ENCODE measurements around the gene NELL1.

Gene NELL1

DNA sequence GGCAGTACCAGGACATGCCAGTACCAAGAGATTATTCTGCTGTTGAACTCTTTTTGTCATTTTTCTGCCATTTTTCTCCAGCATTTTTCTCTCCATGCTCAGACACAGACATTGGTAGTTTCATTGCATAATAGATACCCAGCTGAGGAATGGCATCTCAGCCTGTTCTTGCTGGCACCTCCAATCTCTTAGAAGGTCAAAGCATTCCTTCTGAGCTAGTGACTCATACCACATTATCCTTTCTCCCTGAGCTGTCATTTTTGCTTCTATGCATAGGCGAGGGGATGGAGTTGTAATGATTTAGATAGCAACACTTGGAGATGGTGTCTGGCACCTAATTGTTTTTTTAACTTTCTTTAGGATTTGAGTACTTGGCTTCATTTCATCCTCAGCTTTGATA is 321.1 kb downstream of the NELL1 start:
- DNase-seq = no peak

DNA sequence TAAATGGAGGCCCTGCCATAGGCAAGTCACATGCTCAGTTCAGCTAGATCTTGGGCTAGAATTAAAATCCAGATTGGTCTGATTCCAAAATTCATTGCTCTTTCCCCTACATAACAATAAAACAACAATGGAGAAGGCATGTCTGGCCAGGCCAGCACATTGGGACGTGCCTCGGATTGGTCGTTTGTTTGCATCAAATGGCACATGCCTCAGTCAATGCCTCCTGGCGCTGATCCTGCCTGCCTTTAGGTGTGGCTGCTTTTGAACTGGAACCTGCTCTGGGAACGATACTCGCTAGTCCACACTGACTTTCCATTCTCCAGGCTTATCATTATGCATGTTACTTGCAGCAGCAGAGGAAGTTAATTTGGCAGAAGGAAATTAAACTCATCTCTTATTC is 322.1 kb downstream of the NELL1 start:
- DNase-seq = no peak

DNA sequence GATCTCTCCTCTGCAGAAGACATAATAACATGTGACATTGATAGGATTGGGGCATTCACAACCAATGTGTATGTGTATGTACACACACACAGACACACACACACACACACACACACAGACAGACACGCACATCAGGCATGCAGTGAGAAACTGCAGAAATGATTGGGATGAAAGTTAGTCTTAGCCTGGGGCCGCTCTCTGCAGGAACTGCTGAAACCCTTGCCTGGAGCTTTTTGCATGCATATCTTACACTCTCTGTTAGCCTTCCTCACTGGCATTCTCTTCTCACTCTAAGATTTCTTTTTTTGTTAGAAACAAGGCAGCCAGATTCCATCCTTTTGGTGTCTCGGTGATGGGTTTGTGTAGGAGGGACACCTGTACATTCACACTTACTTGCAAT is 337.9 kb downstream of the NELL1 start:
- no peak for DNase-seq

DNA sequence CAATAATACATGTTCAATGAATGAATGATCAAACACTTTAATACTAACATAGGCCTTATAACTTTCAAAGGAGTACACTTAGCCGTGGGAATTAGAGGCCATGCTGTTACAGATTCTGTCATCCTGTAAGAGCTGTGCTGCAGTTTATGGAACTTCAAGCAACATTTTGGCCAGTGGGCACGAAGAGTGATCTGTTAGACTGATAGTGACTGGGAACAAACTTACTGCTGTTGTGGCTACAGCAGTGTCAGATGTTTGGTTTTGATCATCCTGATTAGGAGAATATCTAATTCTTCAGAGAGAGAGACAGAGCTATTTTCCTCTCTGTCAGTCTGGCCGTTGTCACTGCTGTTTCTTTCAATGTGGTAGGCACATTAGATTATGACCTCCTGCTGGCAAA is 348.9 kb downstream of the NELL1 start:
- no peak for DNase-seq

DNA sequence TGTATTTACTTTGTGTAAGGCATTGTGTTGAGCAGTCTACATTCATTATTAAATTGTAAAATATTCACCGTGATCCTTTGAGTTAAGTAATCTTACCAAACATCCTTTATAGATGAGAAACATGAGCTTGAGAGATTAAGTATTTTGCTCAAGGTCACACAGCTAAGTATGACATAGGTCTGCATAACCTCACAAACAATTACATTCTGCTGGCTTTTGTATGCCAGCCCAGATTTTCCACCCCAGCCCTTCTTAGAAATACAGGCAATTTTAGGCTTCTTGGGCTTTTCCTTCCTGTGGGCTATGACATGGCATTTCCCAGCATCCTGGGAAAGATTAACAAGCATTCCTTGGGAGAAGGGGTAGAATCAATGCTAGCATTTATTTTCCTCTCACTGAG is 357.3 kb downstream of the NELL1 start:
- no peak for DNase-seq

DNA sequence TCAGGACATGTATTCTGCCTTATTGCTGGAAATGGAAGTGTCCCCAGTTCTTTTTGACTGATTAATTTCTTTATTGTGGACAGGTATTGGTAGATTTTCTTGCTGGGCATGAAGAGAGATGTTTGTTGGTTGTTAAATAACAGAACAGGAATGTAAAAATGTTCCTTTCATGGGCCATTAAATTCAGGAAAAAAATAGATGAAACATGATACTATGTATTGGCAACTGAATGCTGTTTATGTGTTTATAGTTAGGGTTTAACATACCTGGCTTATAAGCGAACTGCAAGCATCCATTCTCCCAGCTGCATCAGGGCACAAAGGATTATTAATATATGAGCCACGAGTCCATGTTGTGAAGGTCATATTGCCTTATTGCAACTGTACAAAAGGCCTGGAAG is 368.5 kb downstream of the NELL1 start:
- no peak for DNase-seq

DNA sequence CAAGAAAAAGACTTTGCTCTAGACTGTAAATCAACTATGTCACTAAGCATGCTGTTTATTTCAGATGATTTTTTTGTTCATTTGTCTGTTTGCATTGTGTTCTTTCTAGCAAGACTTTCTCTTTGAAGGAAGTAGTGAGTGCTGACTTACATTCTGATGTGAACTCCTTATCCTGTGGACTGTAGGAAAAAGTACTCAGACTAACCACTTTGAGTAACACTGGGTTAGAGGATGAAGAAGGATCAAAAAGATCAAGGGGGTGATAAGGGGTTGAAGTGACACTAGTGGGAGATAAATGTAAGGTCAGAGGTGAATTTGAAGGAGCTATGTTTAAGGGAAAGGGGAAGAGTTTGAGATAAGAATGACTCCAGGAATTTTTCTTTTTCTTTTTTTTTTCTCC is 369.4 kb downstream of the NELL1 start:
- no peak for DNase-seq

DNA sequence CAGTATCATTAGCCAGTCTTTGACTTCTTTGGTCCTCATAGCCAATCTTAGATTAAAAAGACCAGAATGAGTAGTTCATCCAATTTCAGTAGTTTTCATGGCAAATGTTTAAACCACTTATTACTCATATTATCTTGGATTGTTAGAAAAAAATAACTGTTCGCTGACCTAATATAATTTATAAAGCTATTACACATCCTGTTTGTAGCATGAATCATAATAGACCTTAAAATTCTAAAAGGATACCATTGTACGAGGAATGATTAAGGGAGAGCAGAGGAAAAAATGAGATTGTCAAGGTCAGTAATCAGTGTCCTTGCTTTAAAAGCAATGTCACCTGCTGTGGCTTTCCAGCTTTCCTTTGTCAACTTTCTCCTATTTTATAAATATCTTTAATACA is 371.2 kb downstream of the NELL1 start:
- DNase-seq = no peak

DNA sequence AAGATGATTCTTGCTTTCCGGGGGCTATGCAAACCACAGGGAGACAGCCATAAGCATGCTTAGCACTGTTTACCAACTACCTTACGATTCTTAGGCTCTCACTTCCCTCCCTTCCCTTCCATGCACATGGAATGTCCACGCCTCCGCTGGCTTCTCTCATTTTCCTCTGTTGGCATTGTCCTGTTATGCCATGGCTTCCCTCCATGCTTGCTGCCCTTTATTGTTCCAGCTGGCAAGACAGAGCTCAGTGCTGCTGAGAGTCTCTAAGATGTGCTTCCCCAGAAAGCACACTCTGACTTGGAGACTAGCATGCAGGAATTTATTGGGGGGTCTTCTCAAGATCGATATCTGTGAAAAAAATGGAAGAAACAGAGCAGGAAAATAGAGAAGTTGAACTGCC is 379.2 kb downstream of the NELL1 start:
- no peak for DNase-seq

DNA sequence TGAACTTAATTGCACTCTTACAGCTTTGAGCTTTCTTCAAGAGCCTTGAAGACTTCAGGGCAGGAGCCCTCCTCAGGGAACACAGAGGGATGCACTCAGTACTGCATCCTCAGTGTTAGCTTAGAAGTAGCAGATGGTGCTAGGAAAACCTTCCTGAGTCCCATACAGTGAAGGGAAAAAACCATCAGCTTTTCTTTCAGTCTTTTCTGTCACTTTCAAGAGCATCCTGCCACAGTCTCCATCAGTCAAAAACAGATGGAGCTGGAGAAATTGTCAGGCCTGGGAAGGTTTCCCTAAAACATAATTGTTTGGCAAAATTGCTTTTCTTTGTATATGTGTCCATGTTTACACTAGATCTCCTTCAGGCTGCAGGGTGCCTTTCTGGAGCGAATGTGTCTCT is 384.1 kb downstream of the NELL1 start:
- no peak for DNase-seq

DNA sequence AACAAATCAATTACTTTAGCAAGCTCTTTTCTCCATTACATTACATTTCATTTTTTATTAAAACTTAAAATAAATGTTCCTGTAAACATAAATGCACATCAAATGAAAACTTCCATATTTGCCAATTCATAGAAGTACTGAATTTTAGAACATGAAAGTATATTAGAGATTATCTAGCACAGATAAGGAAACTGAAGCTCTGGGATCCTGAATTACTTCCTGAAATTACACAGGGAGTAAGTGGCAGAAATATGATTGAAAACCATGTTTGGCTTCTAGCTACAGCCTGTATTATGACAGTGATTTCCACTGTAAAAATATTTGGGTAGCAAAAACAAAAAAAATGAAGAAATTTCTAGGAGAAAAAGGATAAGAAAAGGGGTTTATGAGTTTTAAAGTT is 387.3 kb downstream of the NELL1 start:
- no peak for DNase-seq

DNA sequence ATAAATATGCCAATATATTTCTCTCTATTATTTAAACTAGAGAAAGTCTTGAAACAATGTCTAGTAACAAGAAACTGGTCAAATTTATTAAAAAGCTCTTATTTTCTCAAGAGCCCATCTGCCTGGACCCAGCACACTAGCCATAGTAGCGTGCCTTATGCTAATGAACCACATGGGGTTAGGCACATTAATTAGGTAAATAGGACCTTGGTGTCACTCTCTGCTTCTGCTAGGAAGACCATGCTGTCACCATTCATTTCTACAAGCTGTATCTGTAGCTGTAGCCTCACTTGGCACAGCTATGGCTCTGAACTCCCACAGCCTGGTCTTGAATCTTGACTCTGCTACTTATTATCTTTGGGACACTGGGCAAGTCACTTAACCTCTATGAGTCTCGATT is 390.5 kb downstream of the NELL1 start:
- DNase-seq = no peak

DNA sequence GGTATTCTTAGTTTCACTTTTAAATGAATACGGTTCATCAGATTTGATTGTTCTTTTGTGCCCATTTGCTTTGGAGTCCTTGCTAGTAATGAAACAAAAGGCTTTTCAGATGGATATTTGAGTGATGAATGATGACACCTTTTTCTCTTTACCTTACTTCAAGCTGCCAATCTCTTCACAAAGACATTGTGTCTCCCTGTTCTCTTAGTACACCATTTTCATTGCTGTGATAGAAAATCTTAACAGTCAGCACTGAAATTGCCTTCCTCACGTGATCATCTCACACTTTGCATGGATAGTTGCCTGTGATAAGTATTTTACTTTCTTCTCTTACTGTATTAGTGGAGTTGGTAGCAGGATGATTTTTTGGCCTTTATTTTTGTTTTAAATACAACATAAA is 396.6 kb downstream of the NELL1 start:
- DNase-seq = no peak

DNA sequence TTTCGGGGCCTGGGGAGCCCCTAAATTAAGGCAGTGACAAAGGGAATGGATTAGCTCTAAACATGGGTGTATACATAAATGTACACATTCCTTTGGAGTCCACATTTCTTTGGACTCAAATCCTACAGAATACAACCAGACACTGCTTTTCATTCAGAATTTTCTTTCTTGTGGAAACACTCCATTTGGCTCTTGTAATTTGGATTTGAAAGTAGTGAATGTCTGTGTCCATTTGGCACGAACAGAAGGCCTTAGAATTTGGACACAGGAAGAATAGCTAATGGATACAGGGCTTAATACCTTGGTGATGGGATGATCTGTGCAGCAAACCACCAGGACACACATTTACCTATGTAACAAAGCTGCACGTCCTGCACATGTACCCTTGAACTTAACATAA is 399.5 kb downstream of the NELL1 start:
- DNase-seq = no peak

DNA sequence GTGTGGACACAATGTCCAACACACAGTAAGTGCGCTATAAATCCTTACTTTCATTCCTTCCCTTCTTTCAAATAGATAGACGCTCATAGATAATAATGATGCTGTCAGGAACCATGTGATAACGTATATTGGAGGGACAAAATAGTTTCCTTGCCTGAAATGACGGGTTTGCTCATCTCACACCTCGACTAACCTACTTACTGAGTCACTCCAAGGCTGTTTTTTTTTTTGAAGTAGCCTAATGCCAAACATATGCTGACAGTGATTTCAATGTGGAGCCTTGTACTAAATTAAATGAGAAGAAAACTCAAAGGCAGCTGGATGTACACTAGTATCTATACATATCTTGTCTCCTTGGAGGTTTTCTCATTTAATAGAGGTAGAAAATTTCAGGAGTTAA is 400.5 kb downstream of the NELL1 start:
- DNase-seq = no peak

DNA sequence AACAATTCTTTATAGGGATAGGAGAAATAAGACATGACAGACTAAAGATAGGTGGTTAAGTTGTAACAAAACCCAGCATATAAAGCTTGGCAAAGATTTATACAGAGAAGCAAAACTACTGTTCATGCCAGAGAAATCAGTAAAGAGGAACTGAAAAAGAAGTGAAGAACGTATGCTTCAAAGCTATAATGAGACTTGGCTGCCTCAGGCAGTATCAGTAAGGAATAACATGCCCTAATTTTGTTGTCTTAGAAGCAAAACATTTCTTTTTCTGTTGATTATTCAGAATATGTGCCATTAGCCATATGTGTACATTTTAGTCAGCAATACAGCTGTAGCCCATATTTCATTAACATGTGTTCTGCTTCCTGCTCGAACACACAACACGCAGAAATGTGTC is 403.2 kb downstream of the NELL1 start:
- DNase-seq = no peak

DNA sequence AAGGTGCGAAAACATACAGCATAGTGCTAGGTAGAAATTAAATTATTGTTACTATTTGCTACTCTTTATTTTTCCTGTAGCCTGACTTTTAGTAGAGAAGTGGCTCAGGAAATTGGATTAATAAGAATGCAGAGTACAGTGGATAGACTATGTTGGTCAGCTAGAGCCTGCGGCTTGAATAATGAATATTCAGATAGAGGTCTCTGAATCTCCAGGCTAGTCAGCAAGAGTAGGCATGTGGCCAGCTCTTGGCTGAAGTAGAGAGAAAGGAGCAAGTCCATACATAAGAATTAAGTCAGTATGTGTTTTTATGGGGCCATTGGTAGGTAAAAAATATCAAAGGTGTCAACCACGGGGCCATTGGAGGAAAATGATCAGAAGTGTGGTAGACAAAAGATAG is 413.5 kb downstream of the NELL1 start:
- DNase-seq = no peak

DNA sequence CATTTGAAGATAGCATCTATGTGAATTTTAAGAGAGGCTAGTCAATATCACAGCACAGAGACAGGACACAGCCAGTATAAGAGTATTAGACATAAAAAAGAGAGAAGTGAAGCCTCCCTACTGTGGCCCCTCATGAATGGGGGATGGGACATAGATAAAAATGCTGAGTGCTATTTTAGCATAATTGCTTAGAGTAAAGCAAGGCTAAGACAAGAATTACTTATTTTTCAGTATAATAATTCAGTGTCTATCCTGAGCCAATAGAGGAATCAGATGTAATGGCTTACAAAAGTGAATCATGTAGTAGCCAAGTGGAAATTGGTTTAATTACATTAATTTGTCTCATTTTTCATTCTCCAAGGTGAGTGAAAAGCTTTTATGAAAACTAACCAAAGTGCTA is 419.5 kb downstream of the NELL1 start:
- no peak for DNase-seq

DNA sequence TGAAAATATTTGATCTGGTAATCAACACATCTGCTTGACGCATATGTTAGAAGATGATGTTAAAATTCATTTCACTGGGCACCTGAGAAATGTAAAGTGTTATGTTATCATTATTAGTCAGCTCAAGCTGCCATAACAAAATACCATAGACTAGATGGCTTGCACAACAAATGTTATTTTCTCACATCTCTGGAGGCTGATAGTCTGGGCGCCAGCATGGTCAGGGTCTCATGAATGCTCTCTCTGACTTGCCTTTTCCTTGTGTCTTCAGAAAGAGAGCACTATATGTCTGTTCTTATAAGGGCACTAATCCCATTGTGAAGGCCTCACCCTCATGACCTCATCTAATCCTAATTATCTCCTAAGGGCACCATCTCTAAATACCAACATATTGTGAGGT is 435.3 kb downstream of the NELL1 start:
- no peak for DNase-seq

DNA sequence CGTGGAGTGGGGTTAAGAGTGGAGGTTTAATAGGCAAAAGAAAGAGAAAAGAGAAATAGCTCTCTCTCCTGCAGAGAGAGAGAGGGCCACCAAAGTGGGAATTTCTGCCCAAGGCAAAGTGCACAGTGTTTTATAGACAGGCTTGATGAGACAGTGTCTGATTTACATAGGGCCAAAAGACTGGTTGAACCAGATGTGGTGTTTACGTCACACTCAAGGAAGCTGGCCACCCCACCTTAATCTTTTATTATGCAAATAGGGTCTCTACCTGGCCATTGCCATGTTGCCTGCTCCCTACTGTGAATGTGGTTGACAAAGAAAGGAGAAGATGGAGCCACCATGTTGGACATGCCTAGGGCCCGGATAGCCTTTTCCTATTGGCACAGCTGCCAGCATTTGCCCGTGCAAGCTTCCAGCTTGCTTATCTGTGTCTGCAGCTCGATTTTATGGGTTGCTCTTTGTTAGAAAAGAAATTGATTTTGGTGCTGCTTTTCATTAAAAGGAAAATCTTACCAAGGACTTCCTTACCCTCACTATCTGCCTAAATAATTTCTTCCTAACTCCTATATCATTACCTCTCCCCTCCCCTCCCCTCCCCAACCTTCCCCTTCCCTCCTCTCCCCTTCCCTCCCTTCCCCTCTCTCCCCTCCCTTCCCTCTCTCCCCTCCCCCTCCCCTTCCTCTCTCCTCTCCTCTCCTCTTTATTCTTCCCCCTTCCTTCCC is 436.0 kb downstream of the NELL1 start:
- DNase-seq = no peak

DNA sequence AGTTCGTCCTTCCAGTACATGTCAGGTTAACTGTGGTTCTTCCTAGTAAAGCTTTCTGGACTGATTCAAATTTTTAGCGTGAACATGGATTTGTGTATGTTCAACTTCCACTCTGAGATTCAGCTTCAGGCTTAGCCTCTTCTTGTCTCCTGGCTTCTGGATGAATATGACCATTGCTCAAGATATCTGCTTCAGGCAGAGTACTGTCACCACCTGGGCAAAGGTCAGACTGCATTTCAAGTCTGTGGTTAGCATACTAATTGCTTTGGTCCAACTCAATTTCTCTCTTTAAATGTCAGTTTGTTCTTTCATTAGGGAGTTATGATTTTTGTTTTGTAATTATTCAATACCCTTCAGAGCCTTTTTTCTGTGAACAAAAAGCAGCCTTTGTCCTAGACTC is 440.0 kb downstream of the NELL1 start:
- DNase-seq = no peak

DNA sequence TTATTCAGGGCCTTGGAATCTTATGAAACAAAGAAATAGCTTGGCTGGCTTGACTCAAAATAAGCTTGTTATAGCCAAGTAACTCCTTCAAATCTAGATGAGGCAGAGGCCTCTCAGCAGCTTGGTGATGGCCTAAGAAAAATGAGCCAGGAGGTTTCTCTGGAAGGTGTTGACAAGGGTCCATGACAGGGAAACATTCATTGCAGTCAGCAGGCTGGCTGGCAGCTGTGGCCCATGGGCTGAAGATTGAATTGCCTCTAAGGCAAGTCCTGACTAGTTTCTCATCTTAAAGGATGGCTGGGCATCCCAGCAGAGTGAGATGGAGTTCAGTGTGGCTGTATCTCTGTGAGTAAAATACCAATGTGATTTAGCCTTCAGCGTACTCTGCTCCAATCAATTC is 441.0 kb downstream of the NELL1 start:
- no peak for DNase-seq

DNA sequence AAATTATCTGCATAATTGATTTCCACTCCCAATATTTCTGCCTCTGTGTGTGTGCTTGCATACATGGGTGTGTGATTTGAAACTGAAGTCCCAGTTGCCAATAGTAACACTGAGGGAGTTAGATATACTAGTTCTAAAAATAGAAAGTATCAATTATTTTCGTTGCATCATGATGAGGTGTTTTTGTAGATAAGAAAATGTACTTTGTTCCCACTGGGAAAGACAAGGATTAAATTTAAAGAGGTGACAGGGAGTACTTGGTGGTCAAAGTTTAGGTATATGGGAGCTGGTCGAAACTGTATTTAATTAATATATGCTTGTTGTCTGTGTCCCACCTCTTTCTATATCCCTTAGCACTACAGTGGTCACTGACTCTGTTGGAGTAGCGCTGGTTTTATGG is 444.5 kb downstream of the NELL1 start:
- no peak for DNase-seq

DNA sequence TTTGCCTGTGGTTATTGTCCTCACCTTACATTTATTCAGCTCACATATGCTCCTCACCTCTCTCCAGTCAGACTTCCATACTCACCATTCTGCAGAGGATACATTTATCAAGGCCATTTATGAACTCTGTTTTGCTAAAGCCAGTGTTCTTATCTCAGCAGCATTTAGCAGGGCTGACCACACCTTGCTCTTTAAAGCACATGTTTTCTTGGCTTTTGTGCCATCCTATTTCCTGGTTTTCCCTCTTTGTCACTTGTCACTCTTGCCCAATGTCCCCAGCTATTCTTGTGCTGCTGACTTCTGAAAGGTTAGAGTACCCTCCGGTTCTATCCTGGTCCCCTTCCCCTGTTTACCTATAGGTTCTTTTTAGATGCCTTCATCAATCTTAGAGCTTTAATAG is 446.6 kb downstream of the NELL1 start:
- no peak for DNase-seq

DNA sequence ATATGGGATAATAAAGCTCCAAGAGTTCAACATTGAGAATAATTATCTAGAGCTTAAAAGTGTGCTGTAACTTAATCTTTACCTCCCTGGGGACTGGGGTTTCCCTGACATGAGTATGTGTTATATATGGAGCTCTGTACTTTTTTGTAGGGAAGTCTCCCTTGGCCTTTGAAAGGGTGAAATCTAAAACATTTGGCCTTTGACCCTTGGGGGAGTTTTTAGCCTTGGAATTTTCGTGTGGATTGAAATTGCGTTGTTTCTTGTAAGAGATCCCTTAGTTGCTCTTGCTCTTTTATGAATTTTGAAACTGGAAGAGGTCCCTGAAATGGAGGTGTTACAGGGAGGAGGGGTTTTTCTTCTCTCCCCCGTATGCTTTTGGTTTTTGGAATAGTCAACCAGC is 450.0 kb downstream of the NELL1 start:
- DNase-seq = no peak

DNA sequence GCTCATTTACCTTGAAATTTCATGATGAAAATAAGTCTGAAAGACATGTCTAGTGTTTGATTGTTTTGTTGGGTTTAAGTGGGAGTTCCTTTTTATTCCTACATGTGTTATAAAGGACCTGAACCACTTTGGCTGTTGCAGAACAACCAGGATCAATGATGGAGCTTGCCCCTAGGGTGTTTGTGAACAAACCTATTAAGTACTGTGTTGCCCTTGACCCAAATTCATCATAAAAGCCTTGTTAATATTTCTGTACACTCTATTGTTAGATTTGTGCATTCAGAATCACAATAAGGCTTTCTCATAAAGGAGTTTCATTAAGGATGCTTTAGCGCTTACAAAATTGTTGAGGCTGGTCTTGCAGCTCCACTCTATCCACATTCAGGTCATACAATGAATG is 452.6 kb downstream of the NELL1 start:
- no peak for DNase-seq
